Right lobe of liver (tissue), 4 donors: ENCODE measurements around the gene GRIK1.

Source experiments
- POLR2A ChIP-seq: fragments of 450-650 bp; IDR thresholded peaks from one replicate; pipeline ENCODE4 v1.6.1; 2017; ENCODE audit warnings: antibody characterized with exemption, mild to moderate bottlenecking
- TF ChIP-seq, protein P1 (sequence below), 4 donors: fragments of 200-600 bp in 3 of 4; fragments of 450-650 bp in 1 of 4; IDR thresholded peaks; one replicate each; pipeline versions ENCODE4 v1.5.1 to v1.8.0; 2016 to 2022; ENCODE audit warnings: antibody characterized with exemption in 4 of 4, mild to moderate bottlenecking in 2 of 4
- donor health status: DM: no; HTN: no; CAD: no.
- donor health status: DM: no; HTN: no; CAD: no.
- donor health status: DM: no; HTN: yes; CAD: no.

GRCh38 chr21:29656504-29657239 lies 283.1 kb downstream of the GRIK1 start:
- TF ChIP-seq, protein P1, sequence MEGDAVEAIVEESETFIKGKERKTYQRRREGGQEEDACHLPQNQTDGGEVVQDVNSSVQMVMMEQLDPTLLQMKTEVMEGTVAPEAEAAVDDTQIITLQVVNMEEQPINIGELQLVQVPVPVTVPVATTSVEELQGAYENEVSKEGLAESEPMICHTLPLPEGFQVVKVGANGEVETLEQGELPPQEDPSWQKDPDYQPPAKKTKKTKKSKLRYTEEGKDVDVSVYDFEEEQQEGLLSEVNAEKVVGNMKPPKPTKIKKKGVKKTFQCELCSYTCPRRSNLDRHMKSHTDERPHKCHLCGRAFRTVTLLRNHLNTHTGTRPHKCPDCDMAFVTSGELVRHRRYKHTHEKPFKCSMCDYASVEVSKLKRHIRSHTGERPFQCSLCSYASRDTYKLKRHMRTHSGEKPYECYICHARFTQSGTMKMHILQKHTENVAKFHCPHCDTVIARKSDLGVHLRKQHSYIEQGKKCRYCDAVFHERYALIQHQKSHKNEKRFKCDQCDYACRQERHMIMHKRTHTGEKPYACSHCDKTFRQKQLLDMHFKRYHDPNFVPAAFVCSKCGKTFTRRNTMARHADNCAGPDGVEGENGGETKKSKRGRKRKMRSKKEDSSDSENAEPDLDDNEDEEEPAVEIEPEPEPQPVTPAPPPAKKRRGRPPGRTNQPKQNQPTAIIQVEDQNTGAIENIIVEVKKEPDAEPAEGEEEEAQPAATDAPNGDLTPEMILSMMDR (IDR thresholded peaks at IDR 0.05): no peak
- no peak for TF ChIP-seq POLR2A
